SU-DHL-6 (cell line): Measurements from ENCODE around the gene OR8K1.

ENCODE experiments used
- H2AFZ ChIP-seq: fragments of 200-600 bp; sonication (generic); 2 replicates; pipeline ENCODE4 v1.6.1; 2014; ENCODE audit warnings: low read depth, mild to moderate bottlenecking, moderate library complexity, mixed read lengths, antibody characterized with exemption, low read length; ENCODE audit not compliant: severe bottlenecking
- H3F3A ChIP-seq: fragments of 200-600 bp; shearing (Covaris generic); 2 replicates; pipeline ENCODE4 v1.6.0; 2016; ENCODE audit warnings: antibody characterized with exemption, mild to moderate bottlenecking; ENCODE audit not compliant: insufficient read depth
- H3K27ac ChIP-seq: fragments of 200-600 bp; sonication (generic); 2 replicates; pipeline ENCODE4 v1.5.1; 2016; ENCODE audit warnings: low read depth, mild to moderate bottlenecking, low read length, moderate library complexity, mixed read lengths
- H3K27me3 ChIP-seq: fragments of 200-600 bp; sonication (generic), shearing (Covaris generic); 2 replicates; pipeline ENCODE4 v1.6.0; 2014; ENCODE audit warnings: mild to moderate bottlenecking, low read length
- H3K36me3 ChIP-seq: fragments of 200-600 bp; sonication (generic); 2 replicates; pipeline ENCODE4 v1.6.1; 2014; ENCODE audit warnings: mild to moderate bottlenecking, low read length, mixed read lengths
- H3K4me2 ChIP-seq: fragments of 300-600, 200-600 bp; shearing (Covaris generic), sonication (generic); 2 replicates; pipeline ENCODE4 v1.6.0; 2014; ENCODE audit warnings: low read length, low read depth, mild to moderate bottlenecking; ENCODE audit not compliant: poor library complexity, severe bottlenecking
- H3K4me3 ChIP-seq: fragments of 200-600 bp; sonication (generic); 2 replicates; pipeline ENCODE4 v1.5.1; 2014; ENCODE audit warnings: antibody characterized with exemption, low read length, mild to moderate bottlenecking, mixed read lengths; ENCODE audit not compliant: insufficient read depth, poor library complexity, severe bottlenecking
- H3K79me2 ChIP-seq: fragments of 200-600 bp; sonication (generic); 2 replicates; pipeline ENCODE4 v1.6.1; 2014; ENCODE audit warnings: mild to moderate bottlenecking, low read length, moderate library complexity; ENCODE audit not compliant: insufficient read depth
- H3K9ac ChIP-seq: fragments of 200-600 bp; sonication (generic); 2 replicates; pipeline ENCODE4 v1.7.0; 2014; ENCODE audit warnings: mild to moderate bottlenecking, low read length
- H3K9me2 ChIP-seq: fragments of 200-600 bp; sonication (generic); replicated peaks from 2 replicates; pipeline ENCODE4 v1.6.1; 2014; ENCODE audit warnings: low read length; ENCODE audit not compliant: insufficient read depth
- H3K9me3 ChIP-seq: fragments of 200-600 bp; sonication (generic); 2 replicates; pipeline ENCODE4 v1.6.1; 2014; ENCODE audit warnings: low read length, mixed read lengths; ENCODE audit not compliant: insufficient read depth
- H4K20me1 ChIP-seq: fragments of 200-600 bp; sonication (generic); 2 replicates; pipeline ENCODE4 v1.6.1; 2014; ENCODE audit warnings: low read depth, mild to moderate bottlenecking, antibody characterized with exemption, low read length, moderate library complexity, mixed read lengths
- EZH2phosphoT487 ChIP-seq: fragments of 200-600 bp; sonication (generic), shearing (Covaris generic); conservative IDR thresholded peaks from 2 replicates; pipeline ENCODE4 v1.6.1; 2018; ENCODE audit warnings: mild to moderate bottlenecking, antibody characterized with exemption, low read length, moderate library complexity, mixed read lengths
- TF ChIP-seq, protein P1 (sequence below): fragments of 200-600 bp; sonication (generic); IDR thresholded peaks from one replicate; pipeline ENCODE4 v1.5.1; 2017; ENCODE audit warnings: antibody characterized with exemption, mild to moderate bottlenecking, low read length, moderate library complexity; ENCODE audit not compliant: insufficient read depth, poor library complexity, severe bottlenecking

Gene OR8K1

GRCh38 chr11:56353991-56354390 lies 8.2 kb downstream of the OR8K1 start, which contains the start of gene OR8J1:
TSS of gene OR8J1 (plus strand) at chr11:56354291. CDS start at chr11:56360247, 5,956 bp downstream.
- H3K4me2 ChIP-seq = no peak within 1 kb of the TSS
- H3K9me3 ChIP-seq = no peaks in the 10 kb centered on the region
- no peaks in the 10 kb centered on the region for H3K36me3 ChIP-seq
- H2AFZ ChIP-seq = no peak within 1 kb of the TSS
- no peaks in the 10 kb centered on the region for H3K27me3 ChIP-seq
- H3K9ac ChIP-seq = no peak within 1 kb of the TSS
- H3F3A ChIP-seq = no peaks in the 10 kb centered on the region
- no peak within 1 kb of the TSS for H3K4me3 ChIP-seq
- no peaks in the 10 kb centered on the region for H3K79me2 ChIP-seq
- H4K20me1 ChIP-seq = no peaks in the 10 kb centered on the region
- TF ChIP-seq, protein P1, sequence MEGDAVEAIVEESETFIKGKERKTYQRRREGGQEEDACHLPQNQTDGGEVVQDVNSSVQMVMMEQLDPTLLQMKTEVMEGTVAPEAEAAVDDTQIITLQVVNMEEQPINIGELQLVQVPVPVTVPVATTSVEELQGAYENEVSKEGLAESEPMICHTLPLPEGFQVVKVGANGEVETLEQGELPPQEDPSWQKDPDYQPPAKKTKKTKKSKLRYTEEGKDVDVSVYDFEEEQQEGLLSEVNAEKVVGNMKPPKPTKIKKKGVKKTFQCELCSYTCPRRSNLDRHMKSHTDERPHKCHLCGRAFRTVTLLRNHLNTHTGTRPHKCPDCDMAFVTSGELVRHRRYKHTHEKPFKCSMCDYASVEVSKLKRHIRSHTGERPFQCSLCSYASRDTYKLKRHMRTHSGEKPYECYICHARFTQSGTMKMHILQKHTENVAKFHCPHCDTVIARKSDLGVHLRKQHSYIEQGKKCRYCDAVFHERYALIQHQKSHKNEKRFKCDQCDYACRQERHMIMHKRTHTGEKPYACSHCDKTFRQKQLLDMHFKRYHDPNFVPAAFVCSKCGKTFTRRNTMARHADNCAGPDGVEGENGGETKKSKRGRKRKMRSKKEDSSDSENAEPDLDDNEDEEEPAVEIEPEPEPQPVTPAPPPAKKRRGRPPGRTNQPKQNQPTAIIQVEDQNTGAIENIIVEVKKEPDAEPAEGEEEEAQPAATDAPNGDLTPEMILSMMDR = no peak
- no peak for TF ChIP-seq EZH2phosphoT487
- H3K27ac ChIP-seq = no peak within 1 kb of the TSS
- H3K9me2 ChIP-seq = no peaks in the 10 kb centered on the region

- Histone ChIP-seq H3K9me3 (no peaks in the 10 kb centered on the region), H3F3A (no peaks in the 10 kb centered on the region), H3K9ac (no peak within 1 kb of the TSS), H3K9me2 (no peaks in the 10 kb centered on the region), H3K79me2 (no peaks in the 10 kb centered on the region), H3K27me3 (no peaks in the 10 kb centered on the region), H2AFZ (no peak within 1 kb of the TSS), H3K27ac (no peak within 1 kb of the TSS), H3K36me3 (no peaks in the 10 kb centered on the region), H3K4me3 (no peak within 1 kb of the TSS), H4K20me1 (no peaks in the 10 kb centered on the region), H3K4me2 (no peak within 1 kb of the TSS)
- TF ChIP-seq, protein P1 = no peak
- TF ChIP-seq EZH2phosphoT487 = no peak
Observed at GRCh38 chr11:56375324-56375723, 29.5 kb downstream of the OR8K1 start, which contains the start of gene OR8U1. TSS of gene OR8U1 (plus strand) at chr11:56375624. CDS start at chr11:56375624, 0 bp downstream.

DNA sequence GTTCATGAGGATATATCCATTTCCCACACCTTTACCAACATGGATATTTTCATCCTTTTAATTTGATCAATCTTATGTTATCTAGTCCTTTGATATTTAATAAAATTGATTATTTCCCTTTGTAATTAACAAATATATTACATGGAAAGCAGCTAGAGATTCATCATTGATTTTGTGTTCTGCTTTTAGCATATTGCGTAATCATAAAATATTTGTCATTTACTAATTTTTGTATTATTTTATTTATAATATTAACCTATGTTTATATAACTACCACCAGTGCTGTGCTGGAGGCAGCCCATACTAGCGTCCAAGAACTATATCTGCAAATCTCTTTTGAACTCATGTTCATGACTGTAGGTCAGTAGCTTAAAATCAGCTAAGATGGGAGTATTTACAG lies 34.3 kb downstream of the OR8K1 start:
- no peak overlapping the region for H3K4me2 ChIP-seq
- no peak overlapping the region for H3K4me3 ChIP-seq
- H3K79me2 ChIP-seq = no peaks in the 10 kb centered on the region
- no peaks in the 10 kb centered on the region for H3K9me2 ChIP-seq
- H2AFZ ChIP-seq = no peak overlapping the region
- H3K9ac ChIP-seq = no peak overlapping the region
- no peaks in the 10 kb centered on the region for H3K27me3 ChIP-seq
- TF ChIP-seq, protein P1 = no peak
- TF ChIP-seq EZH2phosphoT487 = no peak
- H3K27ac ChIP-seq = no peak overlapping the region
- no peaks in the 10 kb centered on the region for H3F3A ChIP-seq
- no peaks in the 10 kb centered on the region for H3K9me3 ChIP-seq
- H4K20me1 ChIP-seq = no peaks in the 10 kb centered on the region
- H3K36me3 ChIP-seq = no peaks in the 10 kb centered on the region
